WTC11 (cell line): ENCODE data around the gene TTLL3. TPM values are rescaled to one million over a fixed set of nuclear protein-coding genes. Genes with fewer than 3 reads are reported as not detected.

Experiments
- ATAC-seq: fragments of 200-7000 bp; cut with Tn5 transposase; 2 replicates; pipeline ENCODE4 v1.10.0; 2021; ENCODE audit warnings: mild to moderate bottlenecking, moderate library complexity
- CTCF ChIA-PET: fragments of 300-600 bp; sonication (Branson Sonifier 250); formaldehyde crosslinking; loops from one replicate; lab custom pipeline; 2021; ENCODE audit warnings: antibody characterized with exemption; lab: Charles Lee
- POLR2A ChIA-PET: fragments of 350-600 bp; sonication (Branson Sonifier 250); formaldehyde crosslinking; loops from one replicate; lab custom pipeline; 2021; ENCODE audit warnings: antibody characterized with exemption; lab: Charles Lee
- DNase-seq: peaks from one replicate; pipeline ENCODE4 v3.0.0; 2021; ENCODE audit warnings: low spot score
- H3K27ac Mint-ChIP-seq: 2 replicates; pipeline ENCODE4 v1.8.0; 2021; ENCODE audit warnings: mixed read lengths
- H3K27me3 Mint-ChIP-seq: 2 replicates; pipeline ENCODE4 v1.8.0; 2021; ENCODE audit warnings: low read depth, mild to moderate bottlenecking, moderate library complexity, mixed read lengths
- H3K36me3 Mint-ChIP-seq: 2 replicates; pipeline ENCODE4 v1.8.0; 2021; ENCODE audit warnings: mixed read lengths
- H3K4me1 Mint-ChIP-seq: 2 replicates; pipeline ENCODE4 v1.8.0; 2022; ENCODE audit warnings: mixed read lengths
- H3K4me3 Mint-ChIP-seq: 2 replicates; pipeline ENCODE4 v1.8.0; 2021; ENCODE audit warnings: mild to moderate bottlenecking, moderate library complexity, mixed read lengths
- H3K9me3 Mint-ChIP-seq: 2 replicates; pipeline ENCODE4 v1.8.0; 2021; ENCODE audit warnings: mixed read lengths
- AFF4 ChIP-seq: sonication (generic); formaldehyde crosslinking; IDR thresholded peaks from 2 replicates; pipeline ENCODE4 v1.8.1; 2023; ENCODE audit warnings: mild to moderate bottlenecking, missing genetic modification reagents, borderline replicate concordance
- ATF6 ChIP-seq: sonication (generic); formaldehyde crosslinking; IDR thresholded peaks from 2 replicates; pipeline ENCODE4 v1.8.1; 2023; ENCODE audit warnings: mild to moderate bottlenecking, missing genetic modification reagents
- CDX4 ChIP-seq: fragments of 250-450 bp; sonication (Bioruptor Pico); IDR thresholded peaks from 2 replicates; pipeline ENCODE4 v1.9.0; 2021; ENCODE audit warnings: moderate library complexity, mild to moderate bottlenecking, inconsistent platforms, borderline replicate concordance
- ERG ChIP-seq: fragments of 250-450 bp; sonication (Bioruptor Pico); IDR thresholded peaks from 2 replicates; pipeline ENCODE4 v1.8.0; 2021; ENCODE audit warnings: mild to moderate bottlenecking
- GRHL2 ChIP-seq: fragments of 250-450 bp; sonication (Bioruptor Pico); IDR thresholded peaks from 2 replicates; pipeline ENCODE4 v1.8.0; 2022; ENCODE audit warnings: mild to moderate bottlenecking, moderate library complexity; ENCODE audit not compliant: insufficient replicate concordance, severe bottlenecking
- PRDM15 ChIP-seq: sonication (generic); formaldehyde crosslinking; IDR thresholded peaks from 2 replicates; pipeline ENCODE4 v1.8.0; 2022; ENCODE audit warnings: missing genetic modification reagents
- USF1 ChIP-seq: sonication (generic); formaldehyde crosslinking; IDR thresholded peaks from 2 replicates; pipeline ENCODE4 v1.8.0; 2022; ENCODE audit warnings: mild to moderate bottlenecking, missing genetic modification reagents
- USF2 ChIP-seq: sonication (generic); formaldehyde crosslinking; IDR thresholded peaks from 2 replicates; pipeline ENCODE4 v1.8.1; 2023; ENCODE audit warnings: mild to moderate bottlenecking, missing genetic modification reagents, moderate library complexity
- ZNF121 ChIP-seq: sonication (generic); formaldehyde crosslinking; IDR thresholded peaks from 2 replicates; pipeline ENCODE4 v1.8.0; 2023; ENCODE audit warnings: missing genetic modification reagents
- ZNF416 ChIP-seq: fragments of 250-450 bp; sonication (Bioruptor Pico); IDR thresholded peaks from 2 replicates; pipeline ENCODE4 v1.9.0; 2021; ENCODE audit warnings: mild to moderate bottlenecking, inconsistent platforms
- total RNA-seq: library from RNA; stranded (reverse); gene quantifications from 3 replicates; pipeline ENCODE4 v1.2.3, GENCODE V29; 2021

TTLL3 gene
- total RNA-seq, 1 experiment from 2014 or later, result 14.7 TPM

GRCh38 chr3:9762871-9763270 lies 47.2 kb upstream of the TTLL3 start:
- Mint-ChIP-seq H3K9me3 (no peaks in the 10 kb centered on the region), H3K27ac (no peak overlapping the region), H3K27me3 (peaks cover 42% of the 10 kb centered on the region), H3K4me3 (no peak overlapping the region), H3K4me1 (peaks cover 8% of the 10 kb centered on the region), H3K36me3 (peaks cover 8% of the 10 kb centered on the region; the same call in 1 of the 2 replicates)
- ATAC-seq (peak; percentile 19; the same call in 1 of the 2 replicates), DNase-seq (no peak)
- TF ChIP-seq USF1 (CRISPR knock-in tag) (no peak), GRHL2 (no peak), ZNF121 (no peak), PRDM15 (CRISPR knock-in tag) (no peak), ATF6 (CRISPR knock-in tag) (no peak), CDX4 (no peak), AFF4 (CRISPR knock-in tag) (no peak)
- CTCF ChIA-PET, result interaction anchor here (0.7 to 1.4 kb wide), 3 partner anchors 13 to 259 kb away, joined by 3 to 5 read pairs (median 4); partner anchors contain the start of gene OGG1
- POLR2A ChIA-PET, result interaction anchor here (0.6 kb wide), 2 partner anchors 114 to 1472 kb away, joined by 5 to 6 read pairs; no protein-coding TSS in a partner anchor

GRCh38 chr3:9765865-9766264 lies 44.2 kb upstream of the TTLL3 start:
- DNase-seq, result no peak
- H3K27me3 Mint-ChIP-seq, result peaks cover 59% of the 10 kb centered on the region
- peak; percentile 20 for ATAC-seq
- H3K4me3 Mint-ChIP-seq, result no peak overlapping the region
- no peaks in the 10 kb centered on the region for H3K36me3 Mint-ChIP-seq
- CTCF ChIA-PET, result interaction anchor here (1.4 kb wide), 1 partner anchor 39 kb away, joined by 3 read pairs; no protein-coding TSS in a partner anchor
- H3K9me3 Mint-ChIP-seq, result no peaks in the 10 kb centered on the region
- POLR2A ChIA-PET, result interaction anchor here (1.3 kb wide), 1 partner anchor 17 kb away, joined by 4 read pairs; the partner anchor contains the start of gene OGG1
- peaks cover 15% of the 10 kb centered on the region for H3K4me1 Mint-ChIP-seq
- TF ChIP-seq USF1 (CRISPR knock-in tag) (peak; percentile 92), USF2 (CRISPR knock-in tag) (peak; percentile 94), ERG (CRISPR knock-in tag) (no peak), ZNF416 (no peak)
- H3K27ac Mint-ChIP-seq, result no peak overlapping the region
